Activated CD4-positive, alpha-beta T cell treated with anti-CD3 and anti-CD28 coated beads, Interleukin-10, Interleukin-2, amounts not matched to agents 100 ng/mL and 50 ng/mL, durations not matched to agents 16 hours and 8 hours (primary cell): Measurements from ENCODE around the gene CNTNAP2.

Experiments
- DNase-seq: peaks from one replicate; pipeline ENCODE4 v3.0.0-alpha.2; 2020

CNTNAP2 gene

GRCh38 chr7:146455091-146455655, 338.6 kb downstream of the CNTNAP2 start:
- DNase-seq = no peak

- DNase-seq = no peak
Observed at GRCh38 chr7:146479040-146479439, 362.4 kb downstream of the CNTNAP2 start.

- no peak for DNase-seq
Observed at GRCh38 chr7:146486519-146486918, 369.9 kb downstream of the CNTNAP2 start.

GRCh38 chr7:146492017-146492416, 375.4 kb downstream of the CNTNAP2 start:
- no peak for DNase-seq

- DNase-seq = no peak
Observed at GRCh38 chr7:146494952-146495596, 378.5 kb downstream of the CNTNAP2 start.

- no peak for DNase-seq
Observed at GRCh38 chr7:146496657-146497056, 380.1 kb downstream of the CNTNAP2 start.

- no peak for DNase-seq
Observed at GRCh38 chr7:146499970-146500369, 383.4 kb downstream of the CNTNAP2 start.

- no peak for DNase-seq
Observed at GRCh38 chr7:146503844-146504243, 387.2 kb downstream of the CNTNAP2 start.

GRCh38 chr7:146510088-146510680, 393.6 kb downstream of the CNTNAP2 start:
- no peak for DNase-seq

GRCh38 chr7:146514304-146514703, 397.7 kb downstream of the CNTNAP2 start:
- DNase-seq = no peak

- DNase-seq = no peak
Observed at GRCh38 chr7:146528581-146528980, 412.0 kb downstream of the CNTNAP2 start.

GRCh38 chr7:146539836-146540235, 423.2 kb downstream of the CNTNAP2 start:
- no peak for DNase-seq

GRCh38 chr7:146542101-146542500, 425.5 kb downstream of the CNTNAP2 start:
- no peak for DNase-seq

- DNase-seq = no peak
Observed at GRCh38 chr7:146544748-146545147, 428.1 kb downstream of the CNTNAP2 start.

- DNase-seq = no peak
Observed at GRCh38 chr7:146548816-146549215, 432.2 kb downstream of the CNTNAP2 start.

- DNase-seq = no peak
Observed at GRCh38 chr7:146554556-146554955, 438.0 kb downstream of the CNTNAP2 start.

GRCh38 chr7:146557971-146558469, 441.4 kb downstream of the CNTNAP2 start:
- no peak for DNase-seq

- no peak for DNase-seq
Observed at GRCh38 chr7:146565872-146566271, 449.3 kb downstream of the CNTNAP2 start.

GRCh38 chr7:146575903-146576302, 459.3 kb downstream of the CNTNAP2 start:
- DNase-seq = no peak

- DNase-seq = no peak
Observed at GRCh38 chr7:146591976-146592375, 475.4 kb downstream of the CNTNAP2 start.

GRCh38 chr7:146606628-146607027, 490.0 kb downstream of the CNTNAP2 start:
- no peak for DNase-seq

- no peak for DNase-seq
Observed at GRCh38 chr7:146619641-146620040, 503.0 kb downstream of the CNTNAP2 start.

- DNase-seq = no peak
Observed at GRCh38 chr7:146626912-146627311, 510.3 kb downstream of the CNTNAP2 start.
